Measurements from ENCODE around the gene KANK4.

Gene KANK4

DNA sequence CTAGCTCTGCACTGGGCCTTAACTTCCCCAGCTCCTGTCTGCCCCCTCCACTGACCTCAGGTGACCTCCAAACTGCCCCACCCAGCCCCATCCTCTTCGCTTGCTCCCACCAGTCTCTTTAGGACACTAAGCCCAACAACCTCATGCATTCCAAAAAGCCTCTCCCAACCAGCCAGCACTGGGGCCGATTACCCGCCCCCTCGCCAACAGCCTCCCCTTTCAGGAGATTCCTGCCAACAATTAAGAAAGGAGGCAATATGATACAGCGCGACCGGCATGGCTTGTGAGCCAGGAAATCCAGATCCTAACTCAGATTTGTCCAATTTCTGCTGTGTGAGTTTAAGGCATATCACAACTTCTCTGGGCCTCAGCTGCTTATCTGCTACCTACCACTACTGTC, 14.7 kb downstream of the KANK4 start:
- DNase-seq, result no peak

DNA sequence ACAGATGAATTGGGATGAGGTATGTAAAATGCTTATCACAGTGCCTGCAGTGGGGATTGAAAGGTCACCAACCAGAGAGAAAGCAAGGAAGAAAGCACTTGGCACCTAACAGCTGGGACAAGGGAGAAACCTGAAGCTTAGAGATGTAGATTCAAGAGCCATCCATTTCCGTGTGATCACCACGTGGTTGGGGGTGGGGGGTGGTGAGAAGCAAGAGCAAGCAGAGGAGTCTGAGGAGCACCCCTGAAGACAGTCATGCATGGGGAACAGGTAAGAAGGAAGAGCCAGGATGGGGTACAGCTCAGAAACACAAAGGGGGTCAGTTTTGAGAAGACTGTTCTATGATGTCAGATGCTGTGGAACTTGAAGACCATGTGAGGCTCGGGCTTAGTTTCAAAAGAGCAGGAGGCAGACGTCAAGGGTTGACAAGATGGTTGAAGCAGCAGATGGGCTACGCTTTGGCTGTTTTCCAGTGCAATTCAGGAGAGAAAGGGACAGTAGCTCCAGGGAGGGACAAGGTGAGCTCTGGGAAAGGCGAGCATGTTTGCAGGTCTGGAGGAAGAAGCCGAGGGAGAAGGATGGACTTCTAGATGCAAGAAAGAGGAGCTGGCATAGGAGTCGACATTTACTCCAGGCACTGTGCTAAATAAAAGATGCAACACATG, 17.4 kb downstream of the KANK4 start:
- DNase-seq, result no peak

DNA sequence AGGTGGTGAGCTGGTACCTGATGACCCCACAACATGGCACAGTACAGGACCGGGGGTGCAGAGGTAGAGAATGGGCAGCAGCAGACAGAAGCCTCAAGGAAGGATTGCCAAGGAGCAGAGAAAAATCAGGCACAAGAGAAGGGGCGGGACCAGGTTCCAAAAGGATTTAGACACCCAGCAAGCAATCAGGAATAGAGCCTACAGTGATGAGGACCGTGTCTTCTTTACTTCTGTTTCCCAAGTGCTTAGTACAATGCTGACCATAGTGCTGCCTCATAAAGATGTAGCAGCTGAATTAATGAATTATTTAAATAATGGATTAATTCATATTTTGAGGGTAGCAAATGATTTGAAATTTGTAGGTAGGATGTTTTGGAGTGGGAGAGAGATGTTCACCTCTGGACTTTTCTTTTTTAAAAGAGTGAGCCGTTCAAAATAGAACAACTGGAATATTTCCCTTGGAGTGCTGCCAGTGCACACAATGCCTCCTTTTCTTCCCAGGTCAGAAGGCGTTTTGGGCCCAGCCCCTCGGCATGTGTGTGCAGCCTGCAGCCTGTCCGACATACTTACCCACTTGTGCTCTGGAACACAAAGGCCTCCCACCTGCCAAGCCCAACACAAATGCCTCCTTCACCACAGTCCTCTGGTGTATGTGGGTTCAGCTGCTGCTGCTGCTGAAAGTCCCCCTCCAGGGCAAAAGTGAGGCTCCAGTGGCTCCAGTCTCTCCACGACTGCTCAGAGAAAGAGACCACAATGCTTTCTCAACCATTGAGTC, 19.6 kb downstream of the KANK4 start:
- no peak for DNase-seq

DNA sequence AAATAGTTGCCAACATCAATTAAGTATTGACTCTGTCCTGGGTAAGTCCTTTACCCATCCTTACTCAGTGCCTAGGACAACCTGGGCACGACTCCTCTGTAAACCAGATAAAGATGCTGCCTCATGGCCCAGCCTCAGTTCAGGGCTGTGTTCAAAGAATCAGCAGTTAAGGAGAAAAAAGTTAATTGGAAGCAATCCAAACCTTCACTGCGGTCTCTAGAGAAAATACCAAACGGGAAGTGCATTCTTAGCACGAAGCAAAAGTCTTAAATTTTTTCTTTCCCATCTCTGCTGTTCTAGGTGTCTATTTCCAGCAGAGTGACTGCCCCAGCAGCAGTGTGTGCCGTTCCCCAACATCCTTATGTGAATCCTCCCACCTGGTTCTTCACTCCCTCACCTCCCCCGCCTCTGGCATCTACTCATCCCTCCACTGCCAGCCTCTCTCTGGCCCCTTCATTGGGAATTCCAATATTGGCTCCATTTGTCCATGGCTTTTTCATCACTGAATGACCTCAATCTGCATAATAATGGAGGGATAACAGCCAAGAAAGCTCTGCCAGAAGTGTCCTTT, 23.2 kb downstream of the KANK4 start:
- DNase-seq, result no peak

DNA sequence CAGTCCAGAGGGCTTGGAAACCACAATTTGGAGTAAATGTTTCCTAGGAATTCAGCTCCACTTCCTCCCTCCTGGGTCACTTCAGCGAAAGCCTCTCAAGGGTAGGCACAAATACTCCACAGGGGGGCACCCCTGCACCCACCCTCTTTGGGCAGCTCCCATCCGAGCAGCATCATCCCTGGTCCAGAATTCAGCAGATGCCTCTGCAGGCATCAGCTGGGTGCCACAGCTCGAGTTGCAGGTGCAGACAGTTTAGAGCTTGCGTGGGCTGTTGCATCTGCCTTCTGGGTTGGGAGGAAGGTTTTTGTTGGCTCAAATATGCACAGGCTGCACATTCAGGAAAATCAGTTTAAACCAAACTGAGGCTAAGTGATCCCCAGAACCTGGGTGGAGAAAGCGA, 25.0 kb downstream of the KANK4 start:
- no peak for DNase-seq

DNA sequence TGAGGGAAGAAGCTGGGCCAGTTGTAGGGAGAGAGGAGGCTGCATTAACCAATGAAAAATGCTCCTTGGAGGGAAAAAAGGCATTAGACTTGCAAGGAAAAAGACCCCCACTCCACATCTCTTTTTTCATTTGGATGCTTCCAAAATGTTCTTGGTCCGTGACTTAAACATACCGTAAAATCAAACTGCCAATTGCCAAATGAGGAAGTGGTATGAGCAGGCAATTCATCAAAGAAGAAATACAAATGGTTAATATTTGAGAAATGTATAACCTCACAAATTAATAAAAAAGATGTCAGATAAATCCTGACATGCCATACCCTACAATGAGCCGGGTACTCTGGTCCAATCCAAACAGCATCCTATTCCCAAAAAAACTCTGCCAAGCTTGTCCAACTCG, 30.6 kb downstream of the KANK4 start:
- no peak for DNase-seq

DNA sequence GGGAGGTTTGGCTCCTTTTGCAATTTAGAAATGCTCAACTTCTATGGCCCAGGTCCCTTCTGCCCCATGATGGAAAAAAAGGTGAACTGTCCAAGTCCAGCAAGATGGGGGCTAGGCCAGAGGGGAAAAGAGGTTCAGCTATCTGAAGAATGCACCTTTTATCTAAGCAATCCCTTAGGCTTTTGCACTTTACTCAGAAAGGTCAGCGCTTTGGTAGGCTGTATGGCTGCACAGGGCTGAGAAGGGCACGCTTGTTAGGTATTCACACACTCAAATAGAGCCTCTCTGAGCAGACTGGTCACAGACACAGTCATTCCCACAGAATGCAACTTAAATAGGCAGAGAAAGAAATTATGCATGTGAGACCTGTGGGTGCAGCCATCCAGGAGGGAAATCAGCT, 31.0 kb downstream of the KANK4 start:
- DNase-seq, result no peak

DNA sequence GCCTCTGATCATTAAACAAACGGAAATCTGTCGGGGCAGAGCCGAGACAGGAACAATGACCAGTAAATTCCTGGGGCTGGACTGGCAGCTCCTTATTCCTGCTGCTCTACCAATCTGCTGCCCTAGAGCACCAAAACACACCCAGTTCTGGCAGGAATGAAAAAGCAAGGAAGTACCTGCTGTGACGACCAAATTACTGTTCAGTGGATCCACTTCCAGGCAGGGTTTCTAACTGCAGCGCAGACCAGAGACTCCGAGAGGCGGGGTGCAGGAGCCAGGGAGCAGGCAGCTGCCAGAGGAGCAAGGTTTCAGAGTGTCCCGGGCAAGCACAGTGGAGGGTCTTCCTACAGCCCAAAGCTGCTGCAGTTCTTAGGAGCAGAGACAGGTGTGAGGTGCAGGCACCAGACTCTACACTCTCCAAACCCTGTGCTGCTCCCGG, 32.4 kb downstream of the KANK4 start:
- DNase-seq, result no peak

DNA sequence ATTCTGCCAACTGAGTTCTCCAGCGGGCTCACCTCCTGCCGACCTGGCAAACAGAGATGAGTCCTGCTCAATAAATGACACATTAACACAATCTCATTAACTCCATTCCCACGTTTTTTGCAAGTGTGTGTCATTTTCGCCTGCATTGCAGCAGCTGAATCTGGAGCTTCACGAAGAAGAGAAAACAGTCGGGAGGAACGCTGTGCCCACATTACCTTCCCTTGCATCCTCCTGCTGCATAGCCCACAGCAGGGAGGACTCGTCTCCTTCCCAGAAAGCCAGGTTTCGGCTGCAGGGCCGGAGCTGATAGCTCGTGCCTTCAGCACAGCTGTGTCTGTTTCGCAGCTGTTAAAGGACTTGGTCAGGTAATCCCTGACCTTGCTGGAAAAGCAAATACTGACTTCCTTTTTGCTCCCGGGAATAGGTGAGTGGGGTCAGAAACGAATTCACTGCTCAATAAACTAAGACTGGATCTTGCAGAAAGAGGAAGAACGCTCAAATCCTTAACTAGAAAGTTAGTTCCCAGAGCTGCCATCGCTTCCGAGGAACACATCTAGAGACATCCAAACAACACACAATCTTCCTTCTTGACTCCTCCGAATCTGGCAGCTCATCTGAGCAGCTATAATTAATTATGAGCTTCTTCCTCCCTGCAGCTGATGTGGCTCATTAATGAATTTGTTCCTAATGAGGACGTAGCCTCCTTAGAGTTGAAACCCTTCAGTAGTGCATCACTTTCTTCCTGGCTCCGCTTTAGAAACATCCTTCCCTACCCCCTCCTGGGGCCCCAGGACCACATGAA, 33.0 kb downstream of the KANK4 start:
- DNase-seq, result no peak

DNA sequence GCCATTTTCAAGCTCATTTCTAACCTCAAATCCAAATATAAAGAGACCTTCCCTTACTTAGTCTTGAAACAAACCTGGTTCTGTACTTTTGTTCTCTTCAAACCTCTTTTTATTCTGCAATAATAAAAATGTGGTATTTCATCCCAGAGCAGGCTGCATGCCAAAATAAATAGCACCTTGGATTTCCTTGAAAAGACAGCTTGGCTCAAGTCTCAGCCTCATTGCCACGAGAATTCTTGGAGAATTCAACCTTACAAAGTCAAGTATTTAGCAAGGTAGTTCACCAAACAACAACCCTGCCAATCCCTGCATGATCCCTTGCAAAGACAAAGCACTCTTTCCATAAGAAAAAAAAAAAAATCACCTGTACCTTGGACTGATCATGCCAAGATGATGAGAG, 33.8 kb downstream of the KANK4 start:
- no peak for DNase-seq

DNA sequence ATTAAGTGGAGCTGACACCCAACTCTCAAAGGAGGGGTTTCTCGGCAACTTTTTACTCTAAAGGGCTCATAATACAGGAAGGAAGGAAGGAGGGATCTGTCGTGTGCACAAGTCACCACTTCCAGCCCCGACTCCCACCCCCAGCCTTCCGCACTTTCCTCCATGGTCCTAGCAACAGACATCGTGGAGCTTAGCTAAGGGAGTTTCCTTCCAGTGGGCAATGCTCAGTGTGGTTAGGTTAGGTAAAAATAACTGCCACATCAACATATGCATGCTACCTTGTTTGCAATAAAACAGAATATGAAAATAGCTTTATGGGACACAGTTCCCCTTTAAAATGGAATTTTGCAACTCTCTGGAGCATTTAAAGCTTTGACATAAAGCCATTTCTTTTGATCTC, 35.2 kb downstream of the KANK4 start:
- no peak for DNase-seq

DNA sequence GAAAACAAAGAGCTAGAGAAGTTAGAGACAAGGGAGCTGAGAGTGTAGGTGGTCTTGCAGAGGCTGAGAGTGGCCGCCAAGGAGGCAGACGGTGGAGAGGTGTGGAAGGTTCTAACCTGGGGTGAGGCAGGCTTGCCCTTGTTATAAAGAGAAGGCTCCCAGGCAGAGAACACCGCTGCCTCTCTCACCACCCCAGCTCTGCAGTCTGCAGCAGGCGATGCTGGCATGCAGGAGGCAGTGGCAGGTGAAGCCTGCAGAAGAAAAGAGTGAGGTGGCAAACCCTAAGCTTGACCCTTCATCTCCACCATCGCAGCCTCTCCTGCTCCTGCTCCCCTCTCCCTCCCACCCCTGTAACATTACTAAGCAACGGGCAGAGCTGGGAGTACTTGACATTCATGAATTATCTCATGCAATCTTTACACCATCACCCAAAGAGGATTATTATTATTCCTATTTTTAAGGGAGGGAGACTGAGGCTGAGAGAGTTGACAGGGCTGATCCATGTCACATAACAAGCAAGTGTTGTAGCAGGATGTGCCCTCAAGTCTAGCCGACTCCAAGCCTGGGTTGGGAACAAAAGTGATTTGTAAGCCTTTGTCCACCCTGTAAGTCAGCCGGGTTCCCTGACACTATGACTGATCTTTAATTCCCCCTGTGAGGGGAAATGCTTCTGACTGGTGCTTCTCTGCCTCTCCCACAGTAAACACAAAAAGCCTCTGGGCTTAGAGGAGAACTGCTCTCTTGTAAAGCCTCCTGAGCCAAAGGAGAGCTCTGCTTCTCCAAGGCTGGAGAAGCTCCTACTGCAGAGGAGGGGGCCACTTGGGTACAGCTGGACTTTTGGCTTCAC, 36.1 kb downstream of the KANK4 start:
- DNase-seq, result no peak

DNA sequence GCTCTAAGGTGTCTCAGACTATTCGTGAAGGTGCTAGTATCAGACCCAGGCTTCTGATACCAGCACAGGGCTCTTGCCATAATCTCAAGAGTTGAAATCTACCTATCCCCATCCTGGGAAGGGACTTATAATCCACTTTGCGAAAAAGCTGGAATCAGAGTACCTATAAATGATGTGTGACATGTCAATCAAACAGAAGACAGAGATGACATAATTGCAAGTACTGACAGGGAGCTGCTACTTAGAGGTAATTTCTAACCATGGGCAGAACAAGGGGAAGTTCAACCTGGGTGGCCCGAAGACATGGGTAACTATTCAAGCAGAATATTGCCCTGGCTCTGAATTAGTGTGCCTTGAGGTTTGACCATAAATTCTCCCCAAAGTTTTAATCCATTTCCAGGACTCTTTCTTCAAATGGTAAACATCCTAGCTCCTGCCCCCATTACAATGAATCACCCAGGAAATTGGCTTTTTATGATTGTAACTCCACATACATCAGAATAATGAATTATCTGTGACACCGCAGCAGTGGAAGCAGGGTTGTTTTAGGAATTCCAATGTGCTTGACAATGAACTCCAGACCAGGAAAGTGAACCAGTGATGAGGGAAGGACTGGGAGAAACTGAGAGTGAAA, 37.2 kb downstream of the KANK4 start:
- no peak for DNase-seq

DNA sequence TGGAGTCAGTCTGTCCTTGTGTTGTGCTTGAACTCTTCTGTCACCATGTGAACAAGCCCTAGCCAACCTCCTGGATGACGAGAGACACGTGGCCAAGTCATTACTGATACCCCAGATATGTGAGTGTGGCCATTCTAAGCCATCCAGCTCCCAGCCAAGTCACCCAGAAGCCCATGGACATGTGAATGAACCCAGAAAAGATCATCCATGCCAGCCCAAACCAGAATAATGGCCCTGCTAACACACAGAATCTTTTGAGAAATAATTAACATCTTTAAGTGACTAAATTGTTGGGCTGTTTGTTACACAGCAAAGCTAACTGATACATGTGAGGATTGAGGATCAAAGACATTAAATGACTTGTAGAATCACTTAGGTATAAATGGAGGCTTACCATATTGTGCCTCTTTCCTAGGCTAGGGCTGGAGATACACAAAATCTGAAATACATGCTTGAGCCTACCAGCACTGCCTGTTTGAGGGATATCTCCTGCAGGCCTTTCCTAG, 38.2 kb downstream of the KANK4 start:
- DNase-seq, result no peak

DNA sequence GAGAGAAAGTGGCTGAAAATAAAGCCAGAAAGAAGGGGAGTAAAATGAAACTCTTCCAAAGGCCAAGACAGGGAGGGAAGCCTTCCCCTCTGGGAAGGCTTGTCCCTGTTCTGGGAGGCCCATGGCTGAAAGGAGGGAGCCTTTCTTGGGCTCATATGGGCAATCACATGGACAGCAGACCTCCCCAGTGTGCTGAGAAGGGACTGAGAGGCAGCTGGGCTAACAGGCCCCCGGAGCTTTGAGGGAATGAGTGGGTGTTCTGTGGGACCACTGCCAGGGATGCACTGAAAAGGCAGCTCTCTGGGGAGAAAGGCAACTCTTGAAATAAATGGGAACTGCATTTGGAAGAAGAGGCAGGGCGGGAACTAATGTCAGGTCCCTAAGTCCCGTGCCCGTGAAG, 39.1 kb downstream of the KANK4 start:
- DNase-seq, result no peak

DNA sequence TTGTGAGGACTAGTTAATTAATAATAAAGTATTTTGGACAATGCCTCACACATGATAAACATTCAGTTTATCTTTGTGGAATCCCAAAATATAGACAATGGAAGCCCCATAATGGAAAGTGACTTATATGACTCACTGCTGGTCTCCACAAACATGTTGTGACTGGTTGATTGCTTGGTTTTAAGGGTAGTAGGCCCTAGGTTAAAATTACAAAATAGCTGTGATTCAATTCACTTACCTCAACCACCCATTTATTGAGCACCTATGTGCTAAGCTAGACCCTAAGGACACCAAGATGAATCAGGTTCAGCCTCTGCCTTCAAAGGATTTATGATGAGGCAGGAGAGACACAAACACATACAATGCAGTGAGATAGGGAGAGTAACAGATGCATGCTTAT, 42.4 kb downstream of the KANK4 start:
- DNase-seq, result no peak

DNA sequence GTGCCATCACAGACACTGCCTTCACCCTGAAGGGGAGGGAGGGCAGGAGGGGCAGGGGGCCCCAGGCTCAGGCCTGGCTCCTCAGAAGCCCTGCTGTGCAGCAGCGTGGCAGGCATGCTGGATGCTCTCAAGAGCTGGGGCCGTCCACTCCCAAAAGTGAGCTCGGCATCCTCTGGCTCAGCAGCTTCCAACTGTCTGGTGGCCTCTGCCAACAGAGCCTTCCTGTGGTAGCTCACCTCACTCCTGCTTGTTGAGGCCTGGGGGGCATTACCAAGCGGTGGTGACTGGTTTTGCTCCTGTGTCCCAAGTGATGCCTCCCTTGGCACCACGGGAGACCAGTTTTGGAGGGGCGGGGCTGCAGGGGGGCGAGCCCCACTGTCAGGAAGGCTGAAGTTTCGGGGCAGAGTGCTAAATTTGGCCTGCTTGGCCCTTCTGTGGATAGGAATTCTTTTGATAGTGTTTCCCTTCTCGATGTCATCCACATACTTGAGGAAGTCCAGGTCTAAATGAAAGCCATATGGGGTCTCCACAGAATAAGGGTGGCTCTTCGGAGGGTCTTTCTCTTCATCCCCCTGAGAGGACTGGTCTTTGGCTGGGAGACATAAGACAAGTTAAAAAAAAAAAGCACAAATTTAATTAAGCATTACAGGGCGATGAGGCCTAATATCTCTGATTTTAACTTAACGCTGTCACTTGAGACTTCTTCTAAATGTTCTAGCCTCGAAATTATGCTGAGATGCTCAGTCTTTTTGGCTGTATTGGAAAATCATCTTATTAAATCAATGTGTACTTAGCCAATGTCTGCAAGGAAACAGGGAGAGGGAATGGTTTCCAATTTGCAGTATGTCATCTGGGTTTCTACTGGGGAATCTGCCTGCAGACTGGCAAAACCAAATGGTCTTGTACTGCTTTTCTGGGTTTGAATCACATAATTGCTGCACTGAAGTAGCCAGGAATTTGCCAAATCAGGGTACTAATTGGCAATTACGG, 44.4 kb downstream of the KANK4 start:
- no peak for DNase-seq

DNA sequence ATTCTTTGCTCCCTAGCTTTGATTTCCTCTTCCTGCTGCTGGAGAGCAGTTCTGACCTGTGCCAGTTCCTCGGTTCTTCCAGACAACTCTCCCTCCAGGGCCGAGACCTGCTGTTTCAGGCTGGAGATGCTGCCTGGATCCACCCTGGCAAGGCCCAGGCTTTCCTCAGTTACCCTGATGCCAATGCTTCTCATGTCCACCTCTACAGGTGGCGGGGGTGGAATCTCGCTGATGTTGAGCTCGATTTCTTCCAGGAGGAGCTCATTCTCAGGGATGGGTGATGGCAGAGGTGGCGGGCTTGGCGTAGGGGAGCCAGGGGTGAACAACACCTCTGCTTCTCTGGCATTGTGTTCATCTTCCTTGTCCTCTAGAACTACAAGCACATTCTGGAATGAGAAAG, 45.3 kb downstream of the KANK4 start:
- DNase-seq, result no peak

DNA sequence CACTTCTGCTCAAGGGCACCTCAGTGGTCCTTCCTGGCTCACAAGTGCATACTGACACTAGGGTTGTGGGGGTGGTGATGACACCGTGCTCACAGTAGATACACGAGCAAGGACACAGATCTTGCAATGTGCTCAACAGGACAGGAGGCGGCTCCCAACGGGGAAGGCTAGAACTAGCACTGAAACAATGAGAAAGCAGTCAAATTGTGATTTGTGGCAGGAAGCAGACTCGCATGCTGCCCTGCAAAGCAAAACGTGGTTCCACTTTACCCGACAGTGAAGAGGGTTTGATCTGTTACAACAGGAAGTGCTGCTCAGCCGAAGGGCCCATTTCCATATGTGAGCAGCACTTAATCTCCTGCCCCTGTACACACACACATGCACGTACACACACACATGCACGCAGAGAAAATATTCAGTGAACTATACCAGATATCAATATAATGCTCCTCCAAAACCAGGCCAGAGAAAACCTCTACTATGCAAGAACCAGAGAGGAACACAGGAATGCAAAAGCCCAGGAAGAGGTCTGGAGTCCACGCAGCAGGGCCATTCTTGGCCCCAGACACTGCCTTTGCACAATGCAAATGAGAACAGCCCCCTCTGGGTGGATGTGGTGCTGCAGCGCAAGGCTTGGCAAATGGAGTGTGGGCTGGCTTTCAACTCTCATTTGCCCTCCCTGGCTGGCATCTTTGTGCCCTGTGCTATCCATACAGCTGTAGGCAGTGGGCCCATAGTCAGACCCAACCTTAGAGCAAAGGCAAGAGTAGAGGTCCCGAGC, 47.1 kb downstream of the KANK4 start:
- DNase-seq, result peak; percentile 36

DNA sequence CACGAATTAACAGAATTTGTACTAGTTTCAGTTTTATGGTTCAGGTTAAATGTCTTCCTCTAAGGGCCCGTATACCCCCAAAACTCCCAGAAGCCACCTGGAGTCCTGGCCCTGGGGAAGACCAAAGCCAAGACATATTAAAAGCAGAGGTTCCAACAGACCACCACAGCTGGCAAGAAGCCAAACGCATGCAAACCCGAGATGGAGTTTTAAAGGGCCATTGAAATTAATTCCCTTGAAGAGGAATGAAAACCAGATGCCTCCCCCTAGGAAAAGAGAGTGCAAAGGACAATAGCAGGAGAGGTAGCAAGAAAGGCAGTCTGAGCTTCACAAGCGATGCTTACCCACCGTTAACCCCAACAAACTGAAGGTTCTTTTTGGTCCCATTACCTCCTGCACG, 48.1 kb downstream of the KANK4 start:
- DNase-seq, result no peak

All from CD4-positive, alpha-beta T cell treated with Interleukin-15 for 1 hour (primary cell).